Prostate gland (tissue), 2 donors: ENCODE data around the gene PHPT1.

ENCODE experiments used
- CTCF ChIP-seq, 4 experiments: fragments of 200-600 bp in 2 of 4; fragments of 450-650 bp in 2 of 4; sonication (generic) in 2 of 4; IDR thresholded peaks; 1 replicate in 3 of 4; 2 replicates in 1 of 4; pipeline ENCODE4 v1.5.1; 2016 to 2019; ENCODE audit warnings: antibody characterized with exemption in 4 of 4, mild to moderate bottlenecking in 2 of 4, moderate library complexity in 2 of 4
- POLR2A ChIP-seq: fragments of 450-650 bp; IDR thresholded peaks from one replicate; pipeline ENCODE4 v1.6.1; 2016; ENCODE audit warnings: antibody characterized with exemption, mild to moderate bottlenecking
- POLR2AphosphoS5 ChIP-seq: sonication (generic); formaldehyde crosslinking; IDR thresholded peaks from one replicate; pipeline ENCODE4 v1.6.1; 2017; ENCODE audit warnings: antibody characterized with exemption

- no peak for TF ChIP-seq CTCF (IDR thresholded peaks at IDR 0.05)
- TF ChIP-seq POLR2AphosphoS5, result no peak
- TF ChIP-seq POLR2A, result no peak
These were observed 25.8 kb upstream of the PHPT1 start for GRCh38 chr9:136823136-136824046.
